ENCODE data around the gene GRWD1.

DNA sequence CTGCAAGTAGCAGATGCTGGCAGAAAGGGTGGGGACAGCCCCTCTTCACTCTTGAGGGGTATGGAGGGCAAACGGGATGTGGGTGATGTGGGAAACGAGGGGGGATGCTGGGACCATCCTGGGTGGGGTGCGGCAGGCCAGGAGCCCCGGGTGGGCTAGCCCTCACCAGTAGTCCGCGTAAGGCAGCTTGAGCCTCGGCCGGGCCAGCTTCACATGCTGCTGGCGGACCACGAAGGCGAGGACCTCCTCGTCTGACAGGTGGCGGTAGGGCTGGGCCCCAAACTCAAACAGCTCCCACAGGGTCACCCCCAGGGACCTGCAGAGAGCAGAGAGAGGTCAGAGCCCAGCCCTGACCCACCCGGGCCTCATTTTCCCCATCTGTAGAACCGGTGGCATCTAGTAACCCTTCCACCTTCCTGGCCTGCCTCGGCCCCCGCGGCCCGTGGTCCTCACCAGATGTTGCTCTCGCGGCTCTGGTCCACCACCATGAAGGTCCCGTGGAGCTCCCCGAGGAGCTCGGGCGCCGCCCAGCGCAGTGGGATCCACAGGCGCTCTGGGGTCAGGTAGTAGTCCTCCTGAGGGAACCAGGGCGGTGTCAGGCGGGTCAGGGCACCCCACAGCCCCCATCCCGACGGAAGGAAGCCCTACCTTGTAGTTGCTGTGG, 55.2 kb downstream of the GRWD1 start:
- TF ChIP-seq POLR2A (IDR thresholded peaks at IDR 0.05), result no peak
- TF ChIP-seq, protein P1, sequence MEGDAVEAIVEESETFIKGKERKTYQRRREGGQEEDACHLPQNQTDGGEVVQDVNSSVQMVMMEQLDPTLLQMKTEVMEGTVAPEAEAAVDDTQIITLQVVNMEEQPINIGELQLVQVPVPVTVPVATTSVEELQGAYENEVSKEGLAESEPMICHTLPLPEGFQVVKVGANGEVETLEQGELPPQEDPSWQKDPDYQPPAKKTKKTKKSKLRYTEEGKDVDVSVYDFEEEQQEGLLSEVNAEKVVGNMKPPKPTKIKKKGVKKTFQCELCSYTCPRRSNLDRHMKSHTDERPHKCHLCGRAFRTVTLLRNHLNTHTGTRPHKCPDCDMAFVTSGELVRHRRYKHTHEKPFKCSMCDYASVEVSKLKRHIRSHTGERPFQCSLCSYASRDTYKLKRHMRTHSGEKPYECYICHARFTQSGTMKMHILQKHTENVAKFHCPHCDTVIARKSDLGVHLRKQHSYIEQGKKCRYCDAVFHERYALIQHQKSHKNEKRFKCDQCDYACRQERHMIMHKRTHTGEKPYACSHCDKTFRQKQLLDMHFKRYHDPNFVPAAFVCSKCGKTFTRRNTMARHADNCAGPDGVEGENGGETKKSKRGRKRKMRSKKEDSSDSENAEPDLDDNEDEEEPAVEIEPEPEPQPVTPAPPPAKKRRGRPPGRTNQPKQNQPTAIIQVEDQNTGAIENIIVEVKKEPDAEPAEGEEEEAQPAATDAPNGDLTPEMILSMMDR (IDR thresholded peaks at IDR 0.05), result no peak
